H1 (cell line): ENCODE data around the gene TXNDC16. TPM values are rescaled to one million over a fixed set of nuclear protein-coding genes. Genes with fewer than 3 reads are reported as not detected.

Experiments
- CTCF ChIA-PET: fragments of 300-600 bp; sonication (Branson Sonifier 250); formaldehyde crosslinking; loops from one replicate; lab custom pipeline; 2021; ENCODE audit not compliant: partially characterized antibody; lab: Charles Lee
- POLR2A ChIA-PET: fragments of 300-600 bp; sonication (Branson Sonifier 250); formaldehyde crosslinking; loops from one replicate; lab custom pipeline; 2021; ENCODE audit warnings: inconsistent platforms; ENCODE audit not compliant: partially characterized antibody; lab: Charles Lee
- DNase-seq, 2 experiments: peaks; one replicate each; pipeline versions ENCODE4 v3.0.0 to v3.0.0-alpha.2; 2010 to 2022; ENCODE audit warnings: low spot score in 2 of 2, low read depth in 1 of 2, mixed read lengths in 1 of 2
- FAIRE-seq: peaks from 2 replicates; lab custom pipeline; 2011; peaks lifted over from hg19 to GRCh38; lab: Jason Lieb, UNC
- H2AFZ ChIP-seq: 2 replicates; pipeline ENCODE4 v1.8.1; 2012; ENCODE audit warnings: low read length, inconsistent platforms
- H2AK5ac ChIP-seq: 2 replicates; pipeline ENCODE4 v1.6.1; 2013; ENCODE audit warnings: low read depth, low read length
- H2BK120ac ChIP-seq: replicated peaks from 2 replicates; pipeline ENCODE3; 2013; ENCODE audit warnings: low read depth, low read length, inconsistent platforms
- H2BK12ac ChIP-seq: 2 replicates; pipeline ENCODE4 v1.6.1; 2013; ENCODE audit warnings: low read depth, low read length
- H2BK15ac ChIP-seq: 2 replicates; pipeline ENCODE4 v1.6.1; 2013; ENCODE audit warnings: low read length
- H2BK20ac ChIP-seq: 2 replicates; pipeline ENCODE4 v1.6.1; 2013; ENCODE audit warnings: low read length
- H2BK5ac ChIP-seq: 2 replicates; pipeline ENCODE4 v1.6.1; 2013; ENCODE audit warnings: low read depth, low read length
- H3K14ac ChIP-seq: 2 replicates; pipeline ENCODE4 v1.6.1; 2013; ENCODE audit warnings: inconsistent platforms; ENCODE audit not compliant: insufficient read length
- H3K18ac ChIP-seq: 2 replicates; pipeline ENCODE4 v1.6.1; 2013; ENCODE audit warnings: low read length; ENCODE audit errors: extremely low read depth
- H3K23ac ChIP-seq: 2 replicates; pipeline ENCODE4 v1.6.1; 2013; ENCODE audit warnings: inconsistent platforms; ENCODE audit not compliant: insufficient read length
- H3K23me2 ChIP-seq: 2 replicates; pipeline ENCODE4 v1.6.1; 2013; ENCODE audit warnings: low read depth, low read length
- H3K27ac ChIP-seq: 2 replicates; pipeline ENCODE4 v1.6.1; 2011; ENCODE audit warnings: low read depth, low read length, inconsistent platforms
- H3K27me3 ChIP-seq, 4 experiments: replicated peaks in 1 of 4; 1 replicate in 1 of 4; 2 replicates in 3 of 4; pipeline versions ENCODE4 v1.6.1 to v1.8.1; 2011 to 2013; ENCODE audit warnings: low read length in 3 of 4, mild to moderate bottlenecking in 3 of 4, inconsistent platforms in 2 of 4, mixed read lengths in 2 of 4, moderate library complexity in 1 of 4; ENCODE audit not compliant: control insufficient read depth in 3 of 4, insufficient read depth in 3 of 4; ENCODE audit errors: extremely low read depth in 1 of 4
- H3K36me3 ChIP-seq, 4 experiments: 2 replicates each; pipeline versions ENCODE4 v1.6.1 to v1.8.1; 2011 to 2013; ENCODE audit warnings: mild to moderate bottlenecking in 4 of 4, low read length in 3 of 4, moderate library complexity in 2 of 4, control low read depth in 1 of 4, inconsistent platforms in 1 of 4; ENCODE audit not compliant: insufficient read depth in 4 of 4, control insufficient read depth in 2 of 4
- H3K4ac ChIP-seq: replicated peaks from 2 replicates; pipeline ENCODE3; 2013; ENCODE audit warnings: low read length, low read depth, mixed read lengths, inconsistent platforms; ENCODE audit not compliant: insufficient read length
- H3K4me1 ChIP-seq, 4 experiments: replicated peaks in 1 of 4; 1 replicate in 1 of 4; 2 replicates in 3 of 4; pipeline versions ENCODE4 v1.6.1 to v1.8.1; 2011 to 2013; ENCODE audit warnings: low read length in 3 of 4, inconsistent platforms in 2 of 4, mixed read lengths in 1 of 4; ENCODE audit not compliant: insufficient read depth in 4 of 4, control insufficient read depth in 3 of 4
- H3K4me2 ChIP-seq, 2 experiments: 2 replicates each; pipeline versions ENCODE4 v1.6.1 to v1.8.1; 2011 to 2013; ENCODE audit warnings: low read depth in 2 of 2, low read length in 2 of 2, control low read depth in 1 of 2, inconsistent platforms in 1 of 2, mild to moderate bottlenecking in 1 of 2; ENCODE audit not compliant: insufficient read depth in 1 of 2
- H3K4me3 ChIP-seq, 4 experiments: fragments of 200-600, 300-600 bp in 1 of 4; sonication (generic), shearing (Covaris generic), sonication (Bioruptor Twin) in 1 of 4; 2 replicates each; pipeline versions ENCODE4 v1.5.1 to v1.8.1; 2011 to 2016; ENCODE audit warnings: low read length in 4 of 4, low read depth in 3 of 4, control low read depth in 2 of 4, inconsistent platforms in 2 of 4, mild to moderate bottlenecking in 2 of 4, mixed read lengths in 1 of 4, moderate library complexity in 1 of 4; ENCODE audit not compliant: insufficient read depth in 2 of 4; ENCODE audit errors: extremely low read depth in 1 of 4
- H3K56ac ChIP-seq: replicated peaks from 2 replicates; pipeline ENCODE3; 2013; ENCODE audit warnings: low read depth, mild to moderate bottlenecking, mixed read lengths, low read length, inconsistent platforms; ENCODE audit not compliant: insufficient read length
- H3K79me1 ChIP-seq: 2 replicates; pipeline ENCODE4 v1.6.1; 2013; ENCODE audit warnings: low read depth, low read length, control low read depth
- H3K79me2 ChIP-seq, 2 experiments: 2 replicates each; pipeline versions ENCODE4 v1.6.1 to v1.8.1; 2012 to 2013; ENCODE audit warnings: low read length in 2 of 2, mild to moderate bottlenecking in 2 of 2, inconsistent platforms in 1 of 2; ENCODE audit not compliant: insufficient read depth in 2 of 2, control insufficient read depth in 1 of 2
- H3K9ac ChIP-seq, 4 experiments: replicated peaks in 1 of 4; 1 replicate in 1 of 4; 2 replicates in 3 of 4; pipeline versions ENCODE4 v1.6.1 to v1.8.1; 2011 to 2013; ENCODE audit warnings: low read depth in 3 of 4, low read length in 3 of 4, control low read depth in 2 of 4, mild to moderate bottlenecking in 2 of 4, moderate library complexity in 2 of 4, inconsistent platforms in 1 of 4; ENCODE audit errors: extremely low read depth in 1 of 4
- H3K9me3 ChIP-seq, 2 experiments: 2 replicates each; pipeline versions ENCODE4 v1.6.1 to v1.8.1; 2012 to 2013; ENCODE audit warnings: mild to moderate bottlenecking in 2 of 2, moderate library complexity in 2 of 2, control low read depth in 1 of 2, inconsistent platforms in 1 of 2, low read depth in 1 of 2, low read length in 1 of 2, mixed read lengths in 1 of 2; ENCODE audit not compliant: insufficient read depth in 2 of 2
- H4K20me1 ChIP-seq, 2 experiments: replicated peaks in 1 of 2; 2 replicates each; pipeline versions ENCODE3 to v1.8.1; 2011 to 2013; ENCODE audit warnings: inconsistent platforms in 2 of 2, low read length in 2 of 2, mild to moderate bottlenecking in 1 of 2; ENCODE audit not compliant: insufficient read depth in 2 of 2, control insufficient read depth in 1 of 2
- H4K5ac ChIP-seq: 2 replicates; pipeline ENCODE4 v1.6.1; 2013; ENCODE audit warnings: low read length, low read depth, mixed read lengths, inconsistent platforms; ENCODE audit not compliant: insufficient read length
- H4K8ac ChIP-seq: 2 replicates; pipeline ENCODE4 v1.8.0; 2013; ENCODE audit warnings: mild to moderate bottlenecking, moderate library complexity, low read length, inconsistent platforms; ENCODE audit not compliant: insufficient read depth; ENCODE audit errors: extremely low read depth
- H4K91ac ChIP-seq: replicated peaks from 2 replicates; pipeline ENCODE3; 2013; ENCODE audit warnings: low read length, mixed read lengths, inconsistent platforms; ENCODE audit not compliant: insufficient read length
- BACH1 ChIP-seq: IDR thresholded peaks from 2 replicates; pipeline ENCODE4 v1.6.1; 2012; ENCODE audit warnings: low read length, improper control_type of control experiment
- CBX8 ChIP-seq: fragments of 300-800, 300-1000 bp; sonication (generic); IDR thresholded peaks from 2 replicates; pipeline ENCODE4 v1.7.1; 2016; ENCODE audit warnings: low read depth, low read length, borderline replicate concordance
- CREB1 ChIP-seq: IDR thresholded peaks from 2 replicates; pipeline ENCODE4 v1.6.1; 2012; ENCODE audit warnings: inconsistent platforms
- EP300 ChIP-seq, 2 experiments: IDR thresholded peaks; 1 replicate in 1 of 2; 2 replicates in 1 of 2; pipeline ENCODE4 v1.6.1; 2011 to 2012; ENCODE audit warnings: low read depth in 2 of 2, low read length in 2 of 2, mild to moderate bottlenecking in 2 of 2, borderline replicate concordance in 1 of 2, inconsistent platforms in 1 of 2, moderate library complexity in 1 of 2
- JUND ChIP-seq: IDR thresholded peaks from 2 replicates; pipeline ENCODE4 v1.6.1; 2011; ENCODE audit warnings: mild to moderate bottlenecking, improper control_type of control experiment, low read length
- KDM5A ChIP-seq: fragments of 200-600 bp; IDR thresholded peaks from 2 replicates; pipeline ENCODE4 v1.7.1; 2012; ENCODE audit warnings: mild to moderate bottlenecking, low read length, inconsistent platforms, mixed read lengths
- MAFK ChIP-seq: IDR thresholded peaks from 2 replicates; pipeline ENCODE4 v1.6.1; 2012; ENCODE audit warnings: low read depth, mild to moderate bottlenecking, improper control_type of control experiment, low read length
- RBBP5 ChIP-seq: IDR thresholded peaks from 2 replicates; pipeline ENCODE4 v1.7.1; 2012; ENCODE audit warnings: low read depth, mild to moderate bottlenecking, inconsistent platforms, low read length, moderate library complexity, borderline replicate concordance
- RNF2 ChIP-seq: fragments of 200-900, 300-1000 bp; sonication (generic); IDR thresholded peaks from 2 replicates; pipeline ENCODE4 v1.7.1; 2016; ENCODE audit warnings: borderline replicate concordance, low read depth, mild to moderate bottlenecking, antibody characterized with exemption, low read length; ENCODE audit not compliant: poor library complexity, severe bottlenecking; ENCODE audit errors: missing control alignments
- SP4 ChIP-seq: IDR thresholded peaks from 2 replicates; pipeline ENCODE4 v1.6.1; 2012; ENCODE audit warnings: low read length, inconsistent platforms
- ZNF274 ChIP-seq: IDR thresholded peaks from 2 replicates; pipeline ENCODE4 v1.7.0; 2012; ENCODE audit warnings: low read length, borderline replicate concordance; ENCODE audit errors: extremely low read depth
- WGBS, 2 experiments: shearing (Covaris generic) in 1 of 2; methylation state at CpG; one replicate each; pipeline versions ENCODE4 v1.1.6 to v1.1.7; 2013 to 2015; ENCODE audit warnings: low lambda C conversion rate in 2 of 2, mixed read lengths in 2 of 2, inconsistent platforms in 1 of 2, low coverage in 1 of 2, missing lambda C conversion rate in 1 of 2; ENCODE audit not compliant: insufficient replicate concordance in 2 of 2, insufficient coverage in 1 of 2, insufficient read length in 1 of 2; ENCODE audit errors: extremely low coverage in 1 of 2, missing lambda C conversion rate in 1 of 2; 5-methylcytosine and 5-hydroxymethylcytosine counted together
- polyA plus RNA-seq, 7 experiments: library from polyadenylated mRNA; depleted of rRNA in 3 of 7; stranded (reverse) in 5 of 7; unstranded in 2 of 7; fragments of >200 nt in 5 of 7; fragments of 200-250 nt in 2 of 7; gene quantifications; 1 replicate in 5 of 7; 2 replicates in 1 of 7; 4 replicates in 1 of 7; pipeline versions ENCODE4 v1.2.1 to v1.2.3, GENCODE V29; 2011 to 2013; ENCODE audit warnings: missing spikeins in 2 of 7, mixed read lengths in 2 of 7
- total RNA-seq: library from RNA; stranded (reverse); fragmentation: NEBNext Ultra II Directional; extraction: Animal tissue kit (Norgen Biotek cat#: 25700); gene quantifications from 2 replicates; pipeline ENCODE4 v1.2.1, GENCODE V29; 2021
- TF ChIP-seq, protein P1 (sequence below): IDR thresholded peaks from 2 replicates; pipeline ENCODE4 v1.6.1; 2012; ENCODE audit warnings: low read length, inconsistent platforms

TXNDC16 gene
- total and polyA plus RNA-seq, 2 of the 8 experiments (the other 6 are each of a cell fraction or from before 2014, with no cell fraction given) = 6.7 to 14.3 TPM

DNA sequence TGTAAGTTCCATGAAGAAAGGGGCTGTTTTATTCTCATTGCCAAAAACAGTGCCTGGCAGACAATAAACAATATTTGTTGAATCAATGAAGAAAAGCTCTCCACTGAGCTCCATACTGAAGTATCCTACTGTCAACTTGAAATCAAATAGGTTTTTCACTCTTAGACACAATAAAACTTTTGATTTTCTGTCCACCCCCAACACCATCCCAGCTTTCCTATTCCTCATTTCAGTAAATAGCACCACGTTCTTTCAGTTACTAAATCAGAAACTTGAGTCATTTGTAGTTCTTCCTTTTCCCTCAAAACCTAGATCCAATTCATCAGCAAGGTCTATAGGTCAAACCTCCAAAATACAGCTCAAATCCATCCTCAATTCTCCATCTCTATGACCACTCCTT is 124.8 kb downstream of the TXNDC16 start:
- Histone ChIP-seq H3K23ac (no peak overlapping the region), H2BK12ac (no peak overlapping the region), H3K27ac (no peak overlapping the region), H2BK120ac (no peak overlapping the region), H3K4ac (no peak overlapping the region), H3K79me2 (no peaks in the 10 kb centered on the region), H2BK15ac (no peak overlapping the region), H4K20me1 (no peaks in the 10 kb centered on the region), H3K14ac (no peak overlapping the region), H3K27me3 (no peaks in the 10 kb centered on the region), H2AK5ac (no peak overlapping the region), H3K9me3 (no peaks in the 10 kb centered on the region), H3K4me3 (no peak overlapping the region), H4K91ac (no peak overlapping the region), H3K18ac (no peak overlapping the region), H3K36me3 (no peaks in the 10 kb centered on the region), H3K79me1 (no peaks in the 10 kb centered on the region), H2BK20ac (no peak overlapping the region), H4K8ac (no peak overlapping the region), H3K4me2 (no peak overlapping the region), H2AFZ (no peak overlapping the region), H3K4me1 (no peaks in the 10 kb centered on the region), H3K9ac (no peak overlapping the region), H4K5ac (no peak overlapping the region), H2BK5ac (no peak overlapping the region), H3K56ac (no peak overlapping the region), H3K23me2 (peaks cover 1% of the 10 kb centered on the region; the same call in 1 of the 2 replicates)
- ChIA-PET POLR2A (no interaction called here), CTCF (interaction anchor here (1.2 to 1.5 kb wide), 2 partner anchors 50 to 127 kb away, joined by 3 to 4 read pairs; no protein-coding TSS in a partner anchor)
- no peak for DNase-seq
- WGBS, 2 experiments = 96% methylated on average over 1 of the region's 1 CpG; no CpG with 5 or more reads in 1 of the 2 experiments
- FAIRE-seq = no peak
- TF ChIP-seq CBX8 (no peak), RNF2 (no peak), RBBP5 (no peak), EP300 (IDR thresholded peaks at IDR 0.05; ENCODE audit: borderline replicate concordance in 1 of 2, low read depth in 2 of 2, low read length in 2 of 2) (no peak), ZNF274 (no peak), MAFK (no peak), CREB1 (no peak), KDM5A (no peak), JUND (no peak), SP4 (no peak), BACH1 (no peak)
- TF ChIP-seq, protein P1, sequence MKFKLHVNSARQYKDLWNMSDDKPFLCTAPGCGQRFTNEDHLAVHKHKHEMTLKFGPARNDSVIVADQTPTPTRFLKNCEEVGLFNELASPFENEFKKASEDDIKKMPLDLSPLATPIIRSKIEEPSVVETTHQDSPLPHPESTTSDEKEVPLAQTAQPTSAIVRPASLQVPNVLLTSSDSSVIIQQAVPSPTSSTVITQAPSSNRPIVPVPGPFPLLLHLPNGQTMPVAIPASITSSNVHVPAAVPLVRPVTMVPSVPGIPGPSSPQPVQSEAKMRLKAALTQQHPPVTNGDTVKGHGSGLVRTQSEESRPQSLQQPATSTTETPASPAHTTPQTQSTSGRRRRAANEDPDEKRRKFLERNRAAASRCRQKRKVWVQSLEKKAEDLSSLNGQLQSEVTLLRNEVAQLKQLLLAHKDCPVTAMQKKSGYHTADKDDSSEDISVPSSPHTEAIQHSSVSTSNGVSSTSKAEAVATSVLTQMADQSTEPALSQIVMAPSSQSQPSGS = no peak
